ENCODE results near the gene RPE65.
"Not testable (repeated sequence)": the region's sequence is repeated elsewhere in the genome, so short reads cannot be mapped to it uniquely, and the experiment has no call there.

The RPE65 gene

GRCh38 chr1:68449901-68450300 is at the start of gene RPE65:
TSS of gene RPE65 (minus strand) at chr1:68449954. CDS start at chr1:68449905, 49 bp downstream.
- DNase-seq = no peak

DNA sequence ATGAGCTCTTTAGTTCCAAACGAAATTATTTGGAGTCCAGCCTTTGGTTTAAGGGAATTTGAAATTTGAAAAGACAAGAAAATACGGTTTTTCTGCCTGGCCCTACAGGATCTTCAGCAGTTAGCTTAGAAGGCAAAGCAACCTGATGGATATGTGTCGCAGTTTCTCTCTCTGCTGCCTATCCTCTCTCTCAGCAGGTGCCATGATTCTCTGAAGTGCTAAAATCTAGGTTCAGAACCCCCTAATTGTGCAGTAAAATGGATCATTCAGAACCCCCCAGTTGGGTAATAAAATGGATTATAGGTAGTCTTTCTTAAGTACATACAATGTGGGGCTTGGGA is 47.6 kb upstream of the RPE65 start:
- DNase-seq = no peak

DNA sequence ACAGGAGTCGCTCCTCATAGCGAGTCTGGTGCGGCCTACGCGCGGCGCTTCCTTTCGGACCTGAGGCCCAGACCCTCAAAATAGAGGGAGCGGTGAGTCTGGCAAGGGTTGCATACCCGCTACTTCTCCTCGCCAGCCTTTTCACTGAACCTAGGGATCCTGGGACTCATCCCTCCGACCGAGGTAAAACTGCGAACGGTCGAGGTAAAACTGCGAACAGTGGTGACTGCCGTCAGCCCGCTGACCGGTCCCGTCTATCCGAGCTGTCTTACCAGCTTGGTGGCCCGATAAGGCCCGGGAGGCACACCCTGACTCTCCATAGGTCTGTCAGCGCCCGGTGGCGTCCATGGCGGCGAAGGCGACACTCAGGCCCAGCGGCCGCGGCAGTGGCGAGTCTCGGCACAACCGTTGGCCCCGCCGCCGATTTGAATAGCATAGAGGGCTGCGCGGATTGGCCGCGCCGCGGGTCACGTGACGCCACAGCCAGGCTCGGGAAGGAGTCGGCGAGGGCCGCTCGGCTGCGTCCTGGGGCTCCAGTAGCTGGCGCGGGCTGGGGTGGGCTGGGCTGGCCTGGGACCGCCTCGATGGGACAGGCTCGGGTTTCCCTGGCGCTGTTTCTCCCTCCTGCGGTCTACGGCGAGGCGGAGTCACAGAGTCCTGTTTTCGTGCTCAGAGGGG is 47.1 kb upstream of the RPE65 start, which contains the start of gene DEPDC1:
TSS of gene DEPDC1 (minus strand) at position 403 of the 678 bp plus-strand sequence. CDS start at position 320, 83 bp downstream.
- DNase-seq = peak; percentile 86

DNA sequence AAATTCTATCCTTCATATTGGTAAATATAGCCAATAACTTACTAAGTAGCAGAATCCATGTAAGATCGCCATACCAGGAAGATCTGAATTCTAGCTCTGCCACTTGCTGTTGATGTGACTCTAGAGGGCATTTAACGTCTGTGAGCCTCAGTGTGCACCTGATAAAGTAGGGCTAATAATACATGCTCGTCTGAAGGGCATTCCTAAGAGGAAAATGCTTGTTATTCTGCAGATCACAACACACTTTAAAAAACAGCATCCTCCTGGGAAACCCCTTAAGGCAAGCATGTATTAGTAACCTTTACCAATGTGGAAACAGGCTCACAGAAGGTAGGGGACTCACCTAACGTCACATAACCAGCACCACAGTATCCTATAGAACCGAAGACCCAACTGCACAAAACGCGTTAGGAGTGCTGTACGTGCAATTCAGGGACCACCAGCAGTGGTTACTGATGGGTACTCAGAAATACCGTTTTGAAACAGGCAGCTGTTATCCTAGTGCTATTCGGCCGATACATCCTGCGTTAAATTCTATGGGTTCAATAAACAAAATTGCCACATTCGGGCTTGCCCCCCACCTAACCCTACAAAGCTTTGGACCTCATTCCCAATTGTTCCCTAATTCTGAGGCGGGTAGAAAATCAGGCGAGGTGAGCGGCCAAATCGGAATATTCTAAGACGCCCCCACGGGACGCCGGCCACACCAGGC is 46.4 kb upstream of the RPE65 start:
- DNase-seq = no peak

DNA sequence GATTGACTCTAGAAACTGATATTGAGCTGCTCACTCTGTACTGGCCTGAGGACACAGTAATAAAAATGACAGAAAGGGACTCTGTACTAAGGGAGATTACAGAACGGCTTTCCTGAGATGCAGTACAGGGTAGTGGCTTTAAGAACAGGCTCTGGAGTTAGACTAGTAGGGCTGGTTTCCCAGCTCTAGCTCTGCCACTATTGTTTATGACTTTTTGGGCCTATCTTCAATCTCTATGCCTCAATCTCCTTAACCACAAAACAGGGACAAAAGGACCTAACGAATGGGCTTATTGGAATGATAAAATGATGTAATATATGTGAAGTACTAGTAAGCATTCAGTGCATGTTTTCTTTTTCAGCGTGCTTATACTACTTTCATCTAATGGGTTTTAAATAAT is 45.8 kb upstream of the RPE65 start:
- DNase-seq = no peak

DNA sequence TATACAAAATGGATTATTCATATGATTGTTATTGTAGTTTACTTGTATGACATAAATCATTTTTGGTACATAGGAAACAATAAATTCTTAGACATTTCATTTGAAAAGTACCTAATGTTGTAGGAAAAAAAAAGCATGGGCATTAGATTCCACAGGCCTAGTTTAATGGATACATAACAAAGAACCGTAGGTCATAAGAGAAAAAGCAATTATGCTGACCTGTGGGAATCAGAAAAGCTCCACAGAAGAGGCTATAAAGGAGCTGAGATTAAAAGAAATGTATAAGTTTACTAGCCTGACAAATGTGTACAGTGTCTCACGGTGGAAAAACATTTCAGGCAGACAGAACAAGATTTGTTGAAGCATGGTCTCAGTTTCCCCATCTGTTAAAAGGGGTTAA is 43.4 kb upstream of the RPE65 start:
- DNase-seq = no peak

GRCh38 chr1:68492255-68492654 is 42.5 kb upstream of the RPE65 start:
- not testable (repeated sequence) for DNase-seq

DNA sequence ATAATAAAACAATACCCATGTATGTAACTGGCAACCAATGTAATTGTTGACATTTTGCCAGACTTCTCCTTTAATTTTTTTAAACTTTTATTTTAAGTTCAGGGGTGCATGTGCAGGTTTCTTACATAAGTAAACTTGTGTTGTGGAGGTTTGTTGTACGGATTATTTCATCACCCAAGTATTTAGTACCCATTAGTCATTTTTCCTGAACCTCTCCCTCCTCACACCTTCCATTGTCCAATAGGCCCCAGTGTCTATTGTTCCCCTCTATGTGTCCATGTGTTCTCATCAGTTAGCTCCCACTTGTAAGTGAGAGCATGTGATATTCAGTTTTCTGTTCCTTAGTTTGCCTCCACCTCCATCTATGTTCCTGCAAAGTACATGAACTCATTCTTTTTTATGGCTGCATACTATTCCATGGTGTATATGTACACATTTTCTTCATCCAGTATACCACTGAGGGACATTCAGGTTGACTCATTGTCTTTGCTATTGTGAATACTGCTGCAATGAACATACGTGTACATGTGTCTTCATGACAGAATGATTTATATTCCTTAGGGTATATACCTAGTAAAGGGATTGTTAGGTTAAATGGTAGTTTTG is 40.4 kb upstream of the RPE65 start:
- no peak for DNase-seq

DNA sequence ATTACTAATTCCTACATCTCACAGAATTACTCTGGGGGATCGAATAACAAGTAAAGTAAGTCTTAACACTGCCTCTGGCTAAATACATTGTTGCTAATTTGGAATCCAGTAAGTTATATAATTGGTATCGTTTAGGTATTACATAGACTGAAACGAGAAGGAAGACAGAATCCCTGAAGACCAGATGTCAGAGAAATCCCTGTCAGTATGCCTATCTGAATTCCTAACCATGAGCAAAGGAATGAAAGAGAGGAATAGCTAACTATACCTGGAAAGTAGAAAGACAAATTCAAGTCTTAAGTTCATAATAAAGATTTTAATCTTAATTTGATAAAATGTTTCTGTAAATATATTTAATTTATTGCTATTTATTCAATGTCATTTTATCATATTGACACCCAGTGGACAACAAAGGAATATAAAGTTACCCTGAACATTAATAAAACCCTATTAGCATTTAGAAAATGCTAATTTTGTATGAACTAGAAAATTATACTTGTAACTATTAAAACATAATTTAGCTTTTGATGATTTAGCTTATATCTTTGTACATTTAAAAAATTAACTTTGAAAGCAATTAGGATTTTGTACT is 35.8 kb upstream of the RPE65 start:
- no peak for DNase-seq

DNA sequence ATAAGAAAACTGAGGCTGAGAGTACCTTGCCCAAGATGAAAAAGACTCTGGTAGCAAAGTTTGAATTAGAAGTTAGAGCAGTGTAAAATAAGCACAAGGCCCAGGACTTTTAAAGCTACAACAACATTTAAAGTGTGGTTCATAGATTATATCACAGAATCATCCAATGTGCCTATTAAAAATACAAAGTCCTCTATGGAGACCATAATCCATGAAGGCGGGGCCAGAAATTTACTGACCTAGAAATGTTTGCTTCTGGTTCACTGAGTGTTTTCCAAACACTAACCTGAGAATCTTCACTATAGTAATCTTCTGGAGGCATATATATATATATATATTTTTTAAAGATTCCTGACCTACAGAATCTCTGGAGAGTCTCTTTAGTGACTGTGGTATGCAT is 34.9 kb upstream of the RPE65 start:
- DNase-seq = no peak

DNA sequence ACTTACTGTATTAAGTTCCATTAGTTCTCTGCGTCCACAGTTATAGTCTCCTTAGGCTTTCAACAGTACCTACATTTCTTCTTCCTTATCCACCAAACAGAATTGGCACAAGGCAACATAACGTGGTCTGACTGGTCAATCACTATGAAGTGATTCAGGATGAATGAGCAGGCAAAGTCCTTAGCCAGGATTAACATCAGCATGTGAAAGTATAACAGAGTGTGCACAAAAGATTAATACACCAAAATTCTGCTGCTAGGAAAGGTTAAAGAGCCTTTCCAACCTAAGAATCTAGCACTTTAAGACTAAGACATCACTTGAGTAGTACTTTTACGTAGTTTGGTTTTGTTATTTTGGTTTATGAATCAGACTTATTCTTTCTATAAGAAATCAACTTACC is 31.3 kb upstream of the RPE65 start:
- DNase-seq = no peak

- DNase-seq = no peak
These were observed 29.7 kb upstream of the RPE65 start for GRCh38 chr1:68479501-68479900.

DNA sequence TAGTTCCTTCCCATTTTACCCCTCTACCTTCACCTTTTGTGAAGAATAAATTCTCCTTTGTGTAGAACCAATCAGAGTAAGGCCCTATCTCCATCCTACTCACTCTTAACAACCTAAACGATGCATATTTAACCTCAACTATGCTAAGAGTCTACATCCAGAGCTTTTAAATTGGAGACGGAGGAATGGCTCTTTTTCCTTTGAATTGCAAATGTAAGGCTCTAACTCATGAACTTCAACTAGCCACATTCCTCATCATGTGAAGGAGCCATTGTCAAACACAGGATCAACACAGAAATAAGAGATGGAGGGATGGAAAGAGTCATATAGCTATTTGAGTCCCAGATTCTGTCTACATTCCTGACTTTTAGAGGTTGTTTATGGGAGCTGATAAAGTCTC is 28.9 kb upstream of the RPE65 start:
- DNase-seq = no peak

- not testable (repeated sequence) for DNase-seq
These were observed 26.9 kb upstream of the RPE65 start for GRCh38 chr1:68476626-68477025.

GRCh38 chr1:68473060-68473459 is 23.3 kb upstream of the RPE65 start:
- DNase-seq = no peak

DNA sequence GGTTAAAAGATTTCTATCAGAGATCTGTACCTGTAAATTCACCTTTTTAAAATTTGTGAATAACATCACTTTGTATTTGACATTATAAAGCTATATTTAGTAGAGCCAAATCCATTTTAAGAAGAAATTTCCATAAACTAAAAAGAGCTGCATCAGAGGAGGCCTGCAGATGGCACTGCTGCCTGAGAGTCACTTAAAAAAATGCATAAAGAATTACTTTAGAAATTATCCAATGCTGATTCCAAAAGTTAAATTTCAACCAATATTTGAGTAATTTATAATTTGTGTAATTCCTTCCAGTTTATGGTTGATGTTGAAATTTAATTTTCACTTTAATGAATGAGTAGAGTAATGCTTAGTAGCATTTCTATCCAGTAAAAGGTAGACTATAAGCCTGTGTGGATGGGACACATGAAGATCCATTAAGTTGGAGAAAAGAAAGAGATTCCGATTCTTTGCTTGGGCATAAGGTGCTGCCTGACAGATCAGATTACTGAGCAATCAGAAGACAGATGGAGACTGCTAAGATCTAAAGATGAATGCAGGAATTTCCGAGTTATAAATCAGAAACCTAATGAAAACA is 20.7 kb upstream of the RPE65 start:
- no peak for DNase-seq

- DNase-seq = no peak
These were observed 15.1 kb upstream of the RPE65 start for GRCh38 chr1:68464891-68465290.

DNA sequence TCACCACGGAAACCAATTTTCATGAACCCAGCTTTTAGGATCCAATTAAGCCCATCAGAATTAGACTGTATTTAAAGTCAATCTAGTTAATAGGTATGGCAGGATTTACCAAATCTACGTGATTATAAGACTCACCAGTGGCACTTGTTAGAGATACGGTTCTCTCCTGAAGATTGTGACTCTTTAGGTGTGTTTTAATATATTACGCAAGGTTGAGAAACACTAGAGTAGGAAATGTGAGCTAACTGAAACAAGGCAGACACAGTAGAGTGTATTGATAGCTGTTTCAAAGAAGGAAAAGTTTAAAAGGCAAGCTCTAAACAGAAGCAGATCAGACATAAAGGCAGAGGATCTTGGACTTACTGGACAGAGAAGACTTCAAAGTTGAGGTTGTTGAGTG is 11.2 kb upstream of the RPE65 start:
- DNase-seq = no peak

GRCh38 chr1:68459796-68460195 is 10.0 kb upstream of the RPE65 start:
- no peak for DNase-seq

GRCh38 chr1:68459091-68459490 is 9.3 kb upstream of the RPE65 start:
- no peak for DNase-seq

- no peak for DNase-seq
These were observed 6.4 kb upstream of the RPE65 start for GRCh38 chr1:68456202-68456601.

- no peak for DNase-seq
These were observed 4.8 kb upstream of the RPE65 start for GRCh38 chr1:68454534-68454933.

DNA sequence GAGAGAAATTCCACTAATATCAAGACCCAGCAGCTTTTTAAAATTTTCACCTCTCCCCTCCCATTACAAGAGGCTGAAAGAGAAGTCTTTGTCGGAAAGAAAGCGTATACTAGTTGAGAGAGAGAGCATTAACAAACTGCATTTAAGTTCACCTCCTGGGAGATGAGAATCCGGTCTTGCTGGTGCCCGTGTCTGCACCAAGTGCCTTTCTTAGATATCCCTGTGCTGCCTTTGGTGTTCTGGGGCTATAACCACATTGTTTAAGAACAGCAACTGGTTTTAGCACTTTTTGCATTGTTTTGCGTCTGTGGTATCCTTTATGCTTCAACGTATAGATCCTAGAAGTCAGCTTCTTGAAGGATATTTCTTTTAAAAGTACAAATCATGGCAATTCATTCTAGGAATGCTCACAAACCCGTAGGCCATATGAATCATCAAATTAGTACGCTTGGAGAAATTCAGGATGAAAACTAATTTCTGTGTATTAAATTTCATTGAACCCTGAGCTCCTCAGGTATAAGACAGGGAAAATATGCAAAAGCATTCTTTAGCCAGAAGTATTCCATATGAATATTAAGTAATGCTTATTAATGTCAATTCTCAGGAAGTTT is 3.4 kb upstream of the RPE65 start:
- no peak for DNase-seq

Measured in NCI-H1048 (cell line).